GM12864 (cell line): ENCODE data around the gene CCR5.

Experiments
- DNase-seq: peaks from one replicate; pipeline ENCODE4 v3.0.0-alpha.2; 2011; ENCODE audit warnings: low read depth
- H3K4me3 ChIP-seq: 2 replicates; pipeline ENCODE4 v1.5.1; 2011; ENCODE audit warnings: mild to moderate bottlenecking, low read depth, low read length, control low read depth
- TF ChIP-seq, protein P1 (sequence below): IDR thresholded peaks from 2 replicates; pipeline ENCODE4 v1.5.1; 2011; ENCODE audit warnings: low read depth, mild to moderate bottlenecking, moderate library complexity, low read length, control low read depth, inconsistent platforms; ENCODE audit errors: missing control alignments

Gene CCR5

DNA sequence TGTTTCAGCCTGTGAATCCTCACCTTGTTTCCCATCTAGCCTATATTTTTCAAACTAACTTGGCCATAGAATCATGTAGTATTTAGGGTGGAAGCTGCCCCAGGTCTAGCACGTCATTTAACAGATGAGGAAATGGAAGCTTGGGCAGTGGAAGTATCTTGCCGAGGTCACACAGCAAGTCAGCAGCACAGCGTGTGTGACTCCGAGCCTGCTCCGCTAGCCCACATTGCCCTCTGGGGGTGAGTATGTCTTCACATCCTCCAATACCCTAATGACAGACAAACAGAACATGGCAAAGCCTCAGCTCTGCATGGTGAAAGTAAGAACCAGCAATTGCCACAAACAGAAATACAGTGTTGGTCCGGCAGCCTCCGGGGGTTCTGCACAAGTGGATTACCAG is 2.2 kb upstream of the CCR5 start:
- H3K4me3 ChIP-seq, result no peak overlapping the region
- DNase-seq, result peak; percentile 87
- TF ChIP-seq, protein P1, sequence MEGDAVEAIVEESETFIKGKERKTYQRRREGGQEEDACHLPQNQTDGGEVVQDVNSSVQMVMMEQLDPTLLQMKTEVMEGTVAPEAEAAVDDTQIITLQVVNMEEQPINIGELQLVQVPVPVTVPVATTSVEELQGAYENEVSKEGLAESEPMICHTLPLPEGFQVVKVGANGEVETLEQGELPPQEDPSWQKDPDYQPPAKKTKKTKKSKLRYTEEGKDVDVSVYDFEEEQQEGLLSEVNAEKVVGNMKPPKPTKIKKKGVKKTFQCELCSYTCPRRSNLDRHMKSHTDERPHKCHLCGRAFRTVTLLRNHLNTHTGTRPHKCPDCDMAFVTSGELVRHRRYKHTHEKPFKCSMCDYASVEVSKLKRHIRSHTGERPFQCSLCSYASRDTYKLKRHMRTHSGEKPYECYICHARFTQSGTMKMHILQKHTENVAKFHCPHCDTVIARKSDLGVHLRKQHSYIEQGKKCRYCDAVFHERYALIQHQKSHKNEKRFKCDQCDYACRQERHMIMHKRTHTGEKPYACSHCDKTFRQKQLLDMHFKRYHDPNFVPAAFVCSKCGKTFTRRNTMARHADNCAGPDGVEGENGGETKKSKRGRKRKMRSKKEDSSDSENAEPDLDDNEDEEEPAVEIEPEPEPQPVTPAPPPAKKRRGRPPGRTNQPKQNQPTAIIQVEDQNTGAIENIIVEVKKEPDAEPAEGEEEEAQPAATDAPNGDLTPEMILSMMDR, result peak; percentile 80

DNA sequence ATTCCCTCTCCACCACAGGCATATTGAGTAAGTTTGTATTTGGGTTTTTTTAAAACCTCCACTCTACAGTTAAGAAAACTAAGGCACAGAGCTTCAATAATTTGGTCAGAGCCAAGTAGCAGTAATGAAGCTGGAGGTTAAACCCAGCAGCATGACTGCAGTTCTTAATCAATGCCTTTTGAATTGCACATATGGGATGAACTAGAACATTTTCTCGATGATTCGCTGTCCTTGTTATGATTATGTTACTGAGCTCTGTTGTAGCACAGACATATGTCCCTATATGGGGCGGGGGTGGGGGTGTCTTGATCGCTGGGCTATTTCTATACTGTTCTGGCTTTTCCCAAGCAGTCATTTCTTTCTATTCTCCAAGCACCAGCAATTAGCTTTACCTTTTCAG is 1.6 kb upstream of the CCR5 start:
- TF ChIP-seq, protein P1, result no peak
- no peak overlapping the region for H3K4me3 ChIP-seq
- no peak for DNase-seq

DNA sequence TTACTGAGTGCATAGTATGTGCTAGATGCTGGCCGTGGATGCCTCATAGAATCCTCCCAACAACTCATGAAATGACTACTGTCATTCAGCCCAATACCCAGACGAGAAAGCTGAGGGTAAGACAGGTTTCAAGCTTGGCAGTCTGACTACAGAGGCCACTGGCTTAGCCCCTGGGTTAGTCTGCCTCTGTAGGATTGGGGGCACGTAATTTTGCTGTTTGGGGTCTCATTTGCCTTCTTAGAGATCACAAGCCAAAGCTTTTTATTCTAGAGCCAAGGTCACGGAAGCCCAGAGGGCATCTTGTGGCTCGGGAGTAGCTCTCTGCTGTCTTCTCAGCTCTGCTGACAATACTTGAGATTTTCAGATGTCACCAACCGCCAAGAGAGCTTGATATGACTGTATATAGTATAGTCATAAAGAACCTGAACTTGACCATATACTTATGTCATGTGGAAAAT is 1.0 kb upstream of the CCR5 start:
- H3K4me3 ChIP-seq, result no peak overlapping the region
- TF ChIP-seq, protein P1, result no peak
- no peak for DNase-seq

DNA sequence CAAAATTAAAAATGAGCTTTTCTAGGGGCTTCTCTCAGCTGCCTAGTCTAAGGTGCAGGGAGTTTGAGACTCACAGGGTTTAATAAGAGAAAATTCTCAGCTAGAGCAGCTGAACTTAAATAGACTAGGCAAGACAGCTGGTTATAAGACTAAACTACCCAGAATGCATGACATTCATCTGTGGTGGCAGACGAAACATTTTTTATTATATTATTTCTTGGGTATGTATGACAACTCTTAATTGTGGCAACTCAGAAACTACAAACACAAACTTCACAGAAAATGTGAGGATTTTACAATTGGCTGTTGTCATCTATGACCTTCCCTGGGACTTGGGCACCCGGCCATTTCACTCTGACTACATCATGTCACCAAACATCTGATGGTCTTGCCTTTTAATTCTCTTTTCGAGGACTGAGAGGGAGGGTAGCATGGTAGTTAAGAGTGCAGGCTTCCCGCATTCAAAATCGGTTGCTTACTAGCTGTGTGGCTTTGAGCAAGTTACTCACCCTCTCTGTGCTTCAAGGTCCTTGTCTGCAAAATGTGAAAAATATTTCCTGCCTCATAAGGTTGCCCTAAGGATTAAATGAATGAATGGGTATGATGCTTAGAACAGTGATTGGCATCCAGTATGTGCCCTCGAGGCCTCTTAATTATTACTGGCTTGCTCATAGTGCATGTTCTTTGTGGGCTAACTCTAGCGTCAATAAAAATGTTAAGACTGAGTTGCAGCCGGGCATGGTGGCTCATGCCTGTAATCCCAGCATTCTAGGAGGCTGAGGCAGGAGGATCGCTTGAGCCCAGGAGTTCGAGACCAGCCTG is 984 bp downstream of the CCR5 start:
- DNase-seq, result no peak
- TF ChIP-seq, protein P1, result no peak
- H3K4me3 ChIP-seq, result no peak overlapping the region

DNA sequence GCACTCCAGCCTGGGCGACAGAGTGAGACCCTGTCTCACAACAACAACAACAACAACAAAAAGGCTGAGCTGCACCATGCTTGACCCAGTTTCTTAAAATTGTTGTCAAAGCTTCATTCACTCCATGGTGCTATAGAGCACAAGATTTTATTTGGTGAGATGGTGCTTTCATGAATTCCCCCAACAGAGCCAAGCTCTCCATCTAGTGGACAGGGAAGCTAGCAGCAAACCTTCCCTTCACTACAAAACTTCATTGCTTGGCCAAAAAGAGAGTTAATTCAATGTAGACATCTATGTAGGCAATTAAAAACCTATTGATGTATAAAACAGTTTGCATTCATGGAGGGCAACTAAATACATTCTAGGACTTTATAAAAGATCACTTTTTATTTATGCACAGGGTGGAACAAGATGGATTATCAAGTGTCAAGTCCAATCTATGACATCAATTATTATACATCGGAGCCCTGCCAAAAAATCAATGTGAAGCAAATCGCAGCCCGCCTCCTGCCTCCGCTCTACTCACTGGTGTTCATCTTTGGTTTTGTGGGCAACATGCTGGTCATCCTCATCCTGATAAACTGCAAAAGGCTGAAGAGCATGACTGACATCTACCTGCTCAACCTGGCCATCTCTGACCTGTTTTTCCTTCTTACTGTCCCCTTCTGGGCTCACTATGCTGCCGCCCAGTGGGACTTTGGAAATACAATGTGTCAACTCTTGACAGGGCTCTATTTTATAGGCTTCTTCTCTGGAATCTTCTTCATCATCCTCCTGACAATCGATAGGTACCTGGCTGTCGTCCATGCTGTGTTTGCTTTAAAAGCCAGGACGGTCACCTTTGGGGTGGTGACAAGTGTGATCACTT is 2.0 kb downstream of the CCR5 start:
- no peak overlapping the region for H3K4me3 ChIP-seq
- TF ChIP-seq, protein P1, result peak; percentile 71
- no peak for DNase-seq

DNA sequence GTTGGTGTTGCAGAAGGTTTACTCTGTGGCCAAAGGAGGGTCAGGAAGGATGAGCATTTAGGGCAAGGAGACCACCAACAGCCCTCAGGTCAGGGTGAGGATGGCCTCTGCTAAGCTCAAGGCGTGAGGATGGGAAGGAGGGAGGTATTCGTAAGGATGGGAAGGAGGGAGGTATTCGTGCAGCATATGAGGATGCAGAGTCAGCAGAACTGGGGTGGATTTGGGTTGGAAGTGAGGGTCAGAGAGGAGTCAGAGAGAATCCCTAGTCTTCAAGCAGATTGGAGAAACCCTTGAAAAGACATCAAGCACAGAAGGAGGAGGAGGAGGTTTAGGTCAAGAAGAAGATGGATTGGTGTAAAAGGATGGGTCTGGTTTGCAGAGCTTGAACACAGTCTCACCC is 4.0 kb downstream of the CCR5 start:
- H3K4me3 ChIP-seq, result no peak overlapping the region
- DNase-seq, result no peak
- TF ChIP-seq, protein P1, result no peak
